COR-L47 (cell line): ENCODE data around the gene ERAL1.
A peak's percentile ranks its signal among the peaks of the same experiment; 100 is the strongest.
"Not testable (repeated sequence)": the region's sequence is repeated elsewhere in the genome, so short reads cannot be mapped to it uniquely, and the experiment has no call there.

Experiments used
- DNase-seq: peaks from one replicate; lab custom pipeline; 2025; lab: John Stamatoyannopoulos, UW

Gene ERAL1

DNA sequence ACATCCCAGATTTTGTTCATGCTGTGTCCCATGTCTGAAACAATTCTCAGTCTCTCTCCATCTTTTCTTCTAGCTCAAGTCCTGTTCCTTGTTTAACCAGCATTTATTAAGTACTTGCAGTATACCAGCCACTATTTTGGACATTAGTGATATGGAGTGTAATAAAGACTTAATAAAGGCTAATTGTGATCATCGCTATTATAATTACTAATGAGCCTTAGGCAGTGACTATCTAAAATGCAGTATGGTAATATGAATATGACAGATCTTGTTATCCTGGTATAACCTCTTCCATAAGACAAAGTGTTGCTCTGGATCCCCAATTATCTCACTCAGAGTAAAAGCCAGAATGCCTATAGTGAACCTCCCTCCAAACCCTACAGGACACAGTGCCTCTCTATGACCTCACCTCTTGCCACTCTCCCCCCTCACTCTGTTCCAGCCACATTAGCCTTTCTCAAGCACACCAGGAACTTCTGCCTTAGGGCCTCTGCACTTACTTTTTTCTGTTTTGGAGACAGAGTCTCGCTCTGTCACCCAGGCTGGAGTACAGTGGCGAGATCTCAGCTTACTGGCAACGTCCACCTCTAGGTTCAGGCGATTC, 44.5 kb downstream of the ERAL1 start:
- no peak for DNase-seq

GRCh38 chr17:28900986-28901726, 46.3 kb downstream of the ERAL1 start:
- no peak for DNase-seq

DNA sequence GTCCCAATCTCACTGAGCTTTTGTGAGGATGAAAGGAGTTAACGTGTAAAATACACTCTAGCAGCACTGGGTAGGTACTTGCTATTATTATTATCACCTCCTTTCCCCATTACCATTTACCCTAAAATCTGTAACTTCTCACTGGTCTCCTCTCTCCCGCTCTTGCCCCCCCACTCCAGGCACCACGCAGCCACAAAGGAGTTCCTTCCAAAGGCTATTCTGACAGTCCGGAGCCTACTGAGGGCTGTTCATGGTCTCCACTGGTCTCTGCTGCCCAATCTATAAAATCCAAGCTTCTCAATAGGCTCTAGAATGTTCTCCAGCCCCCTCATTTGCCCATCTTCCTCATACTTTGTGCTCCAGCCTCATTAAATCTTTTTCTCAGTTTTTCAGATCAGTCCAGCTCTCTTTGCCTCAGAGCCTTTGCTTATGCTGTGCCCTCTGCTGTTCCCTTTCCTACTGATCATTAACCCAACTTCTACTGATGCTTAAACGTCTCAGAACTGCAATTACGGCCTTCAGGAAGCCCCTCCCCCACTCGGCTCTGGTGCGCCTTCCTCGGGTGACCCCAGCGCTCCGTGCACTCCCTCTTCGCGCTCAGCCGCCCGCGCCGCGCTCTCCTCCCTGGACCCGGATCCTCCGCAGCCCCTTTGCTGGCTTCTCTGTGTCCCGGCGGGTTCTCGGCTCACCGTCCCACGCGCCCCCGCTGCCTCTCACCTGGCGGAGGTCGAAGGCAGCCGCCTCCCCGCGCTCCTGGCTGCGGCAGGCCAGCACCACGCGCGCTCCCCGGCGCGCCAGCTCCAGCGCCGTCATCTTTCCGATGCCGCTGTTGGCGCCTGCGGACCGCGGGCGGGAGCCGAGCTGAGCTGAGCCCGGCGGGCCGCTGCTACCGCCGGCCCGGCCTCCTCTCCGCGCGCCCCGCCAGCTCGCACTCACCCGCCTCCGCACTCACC, 47.3 kb downstream of the ERAL1 start:
- peak; percentile 70 for DNase-seq

GRCh38 chr17:28902819-28903545, 48.2 kb downstream of the ERAL1 start, which contains the start of gene DHRS13:
DHRS13 (minus strand) TSS chr17:28903079; CDS start chr17:28902944, 135 bp downstream.
- DNase-seq = peak; percentile 97

DNA sequence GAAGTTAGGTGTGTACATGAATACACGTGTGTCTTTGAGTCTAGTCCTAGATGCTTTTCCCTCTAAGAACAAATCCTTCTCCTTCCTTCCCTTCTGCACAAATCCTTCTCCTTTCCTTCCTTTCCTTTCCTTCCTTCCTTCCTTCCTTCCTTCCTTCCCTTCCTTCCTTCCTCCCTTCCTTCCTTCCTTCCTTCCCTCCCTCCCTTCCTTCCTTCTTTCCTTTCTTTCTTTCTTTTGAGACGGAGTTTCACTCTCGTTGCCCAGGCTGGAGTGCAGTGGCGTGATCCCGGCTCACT, 48.7 kb downstream of the ERAL1 start:
- not testable (repeated sequence) for DNase-seq

- no peak for DNase-seq
Observed at GRCh38 chr17:28904800-28905199, 50.0 kb downstream of the ERAL1 start.

GRCh38 chr17:28906276-28906675, 51.5 kb downstream of the ERAL1 start:
- DNase-seq = no peak

GRCh38 chr17:28906706-28907438, 52.1 kb downstream of the ERAL1 start:
- DNase-seq = no peak

DNA sequence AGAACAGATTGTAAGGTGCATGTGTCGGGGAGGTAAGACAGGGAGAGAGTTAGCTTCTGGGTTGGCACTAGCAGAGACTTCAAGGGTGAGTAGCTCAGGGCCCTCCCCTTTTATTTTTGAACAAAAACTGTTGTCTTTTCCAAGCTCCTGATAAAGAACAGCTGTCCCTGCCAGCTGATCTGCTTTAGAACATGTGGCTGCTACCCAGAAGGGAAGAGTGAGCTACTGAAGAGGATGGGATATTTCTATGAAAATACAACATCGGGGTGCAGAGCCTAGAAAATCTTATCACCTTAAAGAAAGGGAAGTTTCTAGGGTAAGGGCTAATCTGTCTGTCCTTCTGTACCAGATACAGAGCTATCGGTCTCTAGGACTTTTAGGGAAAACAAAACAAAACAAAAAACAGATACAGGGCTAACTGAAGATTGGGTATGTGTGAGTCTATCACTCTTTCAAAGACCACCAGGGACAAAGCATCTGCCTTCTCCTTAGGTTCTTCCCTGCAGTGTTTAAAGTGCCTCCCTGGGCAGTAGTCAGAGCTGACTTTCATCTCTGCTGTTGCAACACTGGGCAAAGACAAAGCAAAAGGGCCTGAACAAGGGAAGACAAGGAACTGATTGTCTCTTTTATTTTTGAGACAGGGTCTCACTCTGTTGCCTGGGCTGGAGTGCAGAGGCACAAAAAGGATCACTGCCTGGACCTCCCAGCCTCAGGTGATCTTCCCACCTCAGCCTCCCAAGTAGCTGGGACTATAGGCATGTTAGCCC, 53.1 kb downstream of the ERAL1 start:
- DNase-seq = no peak

DNA sequence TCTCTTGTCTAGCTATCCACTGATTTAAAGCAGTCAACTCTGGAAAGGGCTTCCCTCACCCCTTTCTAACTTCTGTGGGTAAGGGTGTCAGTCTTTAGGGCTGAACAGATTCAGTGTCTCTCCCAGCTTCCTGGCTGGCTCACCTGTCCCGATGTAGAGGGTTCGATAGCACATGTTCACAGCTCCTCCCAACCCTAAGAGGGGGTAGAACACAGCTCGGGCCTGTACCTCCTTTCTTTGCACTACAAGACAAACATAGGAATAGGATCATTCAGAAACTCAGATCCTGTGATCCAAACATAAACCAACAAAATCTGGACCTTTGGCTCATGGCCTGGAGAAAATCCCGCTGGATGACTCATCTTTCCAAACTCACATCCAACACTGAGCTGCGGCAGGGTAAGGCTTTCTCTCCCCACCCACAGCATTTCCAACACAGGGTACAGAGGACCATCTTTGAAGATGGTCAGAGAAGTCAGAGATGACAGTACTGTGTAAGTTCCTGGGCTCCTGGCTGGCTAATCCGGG, 53.9 kb downstream of the ERAL1 start:
- DNase-seq = no peak

GRCh38 chr17:28910534-28910933, 55.7 kb downstream of the ERAL1 start:
- no peak for DNase-seq
